GM10266 (cell line): Measurements from ENCODE around the gene C22orf39.

Source experiments
- DNase-seq: peaks from one replicate; pipeline ENCODE4 v3.0.0; 2012; ENCODE audit errors: extremely low spot score
- TF ChIP-seq, protein P1 (sequence below): IDR thresholded peaks from 2 replicates; pipeline ENCODE4 v1.5.1; 2012; ENCODE audit warnings: mild to moderate bottlenecking, low read depth; ENCODE audit not compliant: control insufficient read depth, insufficient read depth; ENCODE audit errors: missing control alignments

The C22orf39 gene

DNA sequence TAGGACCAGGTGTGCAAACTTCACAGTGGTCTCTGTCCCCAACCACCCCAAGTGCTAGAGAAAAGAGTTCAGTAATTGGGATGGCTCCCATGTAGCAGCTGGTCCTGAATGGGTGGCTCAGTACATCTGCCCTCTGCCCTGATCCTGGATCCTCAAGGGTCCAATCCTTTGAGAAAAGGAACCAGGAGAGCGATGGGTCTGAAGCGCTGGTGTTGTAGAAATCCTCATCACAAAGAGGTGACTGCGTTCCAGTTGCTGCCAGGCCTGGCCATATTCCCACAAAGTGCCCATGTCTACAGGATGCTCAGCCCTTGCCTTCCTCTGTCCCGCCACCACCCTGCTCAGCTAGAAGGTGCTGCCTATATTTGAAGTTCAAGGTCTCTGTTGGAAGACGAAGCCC is 6.2 kb upstream of the C22orf39 start:
- TF ChIP-seq, protein P1, sequence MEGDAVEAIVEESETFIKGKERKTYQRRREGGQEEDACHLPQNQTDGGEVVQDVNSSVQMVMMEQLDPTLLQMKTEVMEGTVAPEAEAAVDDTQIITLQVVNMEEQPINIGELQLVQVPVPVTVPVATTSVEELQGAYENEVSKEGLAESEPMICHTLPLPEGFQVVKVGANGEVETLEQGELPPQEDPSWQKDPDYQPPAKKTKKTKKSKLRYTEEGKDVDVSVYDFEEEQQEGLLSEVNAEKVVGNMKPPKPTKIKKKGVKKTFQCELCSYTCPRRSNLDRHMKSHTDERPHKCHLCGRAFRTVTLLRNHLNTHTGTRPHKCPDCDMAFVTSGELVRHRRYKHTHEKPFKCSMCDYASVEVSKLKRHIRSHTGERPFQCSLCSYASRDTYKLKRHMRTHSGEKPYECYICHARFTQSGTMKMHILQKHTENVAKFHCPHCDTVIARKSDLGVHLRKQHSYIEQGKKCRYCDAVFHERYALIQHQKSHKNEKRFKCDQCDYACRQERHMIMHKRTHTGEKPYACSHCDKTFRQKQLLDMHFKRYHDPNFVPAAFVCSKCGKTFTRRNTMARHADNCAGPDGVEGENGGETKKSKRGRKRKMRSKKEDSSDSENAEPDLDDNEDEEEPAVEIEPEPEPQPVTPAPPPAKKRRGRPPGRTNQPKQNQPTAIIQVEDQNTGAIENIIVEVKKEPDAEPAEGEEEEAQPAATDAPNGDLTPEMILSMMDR, result no peak
- no peak for DNase-seq

DNA sequence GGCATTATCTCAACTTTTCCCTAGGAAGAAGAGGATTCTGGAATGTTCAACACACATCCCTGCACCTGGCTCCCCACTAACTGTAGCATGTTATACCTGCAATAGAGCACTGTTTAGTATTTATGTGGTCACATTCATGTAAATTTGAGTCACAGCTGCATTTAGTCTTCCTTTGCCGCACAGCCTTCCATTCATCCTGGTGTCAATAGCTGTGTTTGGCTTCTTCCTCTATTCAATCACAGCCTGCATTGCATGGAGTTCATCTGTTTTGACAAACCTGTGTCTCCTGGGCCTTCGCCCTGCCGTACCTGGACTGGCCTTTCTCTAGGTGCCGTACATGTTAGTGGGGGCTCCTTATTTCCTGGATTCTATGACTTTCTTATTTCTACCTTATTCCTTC is 4.1 kb upstream of the C22orf39 start:
- DNase-seq, result no peak

DNA sequence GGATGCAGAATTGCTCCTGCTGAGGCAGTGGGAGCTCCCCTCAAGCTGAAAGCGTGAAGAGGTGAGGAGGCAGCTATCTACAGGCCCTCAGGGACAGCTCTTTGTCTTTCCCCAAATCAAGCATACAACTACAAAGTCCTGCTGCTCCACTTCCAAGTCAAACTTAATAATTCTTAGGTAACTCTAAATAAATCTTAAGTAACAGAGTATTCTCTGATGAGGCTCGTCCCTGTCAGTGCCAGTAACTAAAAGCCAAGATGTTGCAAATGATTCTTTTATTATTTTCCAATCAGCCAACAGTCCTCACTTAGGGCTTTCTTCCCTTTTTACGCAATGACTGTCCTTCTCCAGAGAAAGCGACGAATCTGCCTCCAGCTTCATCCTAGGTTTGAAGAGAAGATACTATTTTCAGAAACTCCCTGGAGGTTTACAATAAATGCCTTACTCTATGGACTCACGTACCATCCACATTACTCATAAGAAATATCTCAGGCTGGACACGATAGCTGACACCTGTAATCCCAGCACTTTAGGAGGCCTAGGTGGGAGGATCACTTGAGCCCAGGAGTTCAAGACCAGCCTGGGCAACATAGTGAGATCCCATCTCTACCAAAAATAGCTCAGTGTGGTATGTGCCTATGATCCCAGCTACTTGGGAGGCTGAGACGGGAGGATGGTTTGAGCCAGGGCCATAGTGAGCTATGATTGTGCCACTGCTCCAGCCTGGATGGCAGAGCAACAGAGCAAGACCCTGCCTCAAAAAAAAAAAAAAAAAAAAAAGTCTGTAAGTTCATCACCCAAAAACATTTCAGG is 3.1 kb upstream of the C22orf39 start:
- no peak for DNase-seq
- TF ChIP-seq, protein P1, result no peak

More for the DNA sequence above, 4.1 kb upstream of the C22orf39 start:
- TF ChIP-seq, protein P1, result no peak

DNA sequence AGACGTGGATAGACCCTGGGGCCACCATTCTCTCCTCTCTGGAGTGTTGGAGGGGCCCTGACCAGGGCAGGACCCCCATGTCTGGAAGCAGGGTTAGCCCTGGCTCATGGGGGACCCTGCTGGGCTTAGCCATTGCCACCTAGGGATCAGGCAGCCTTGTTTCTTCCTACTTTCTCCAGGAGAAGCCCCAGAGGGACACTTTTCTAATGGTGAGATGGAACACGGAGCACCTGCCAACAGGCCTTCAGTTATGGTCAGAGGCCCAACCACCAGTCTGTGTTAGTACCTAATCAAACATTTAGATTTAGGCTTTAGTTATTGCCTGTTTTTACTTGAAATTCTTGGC is 1.9 kb upstream of the C22orf39 start:
- DNase-seq, result no peak
- TF ChIP-seq, protein P1, result no peak

DNA sequence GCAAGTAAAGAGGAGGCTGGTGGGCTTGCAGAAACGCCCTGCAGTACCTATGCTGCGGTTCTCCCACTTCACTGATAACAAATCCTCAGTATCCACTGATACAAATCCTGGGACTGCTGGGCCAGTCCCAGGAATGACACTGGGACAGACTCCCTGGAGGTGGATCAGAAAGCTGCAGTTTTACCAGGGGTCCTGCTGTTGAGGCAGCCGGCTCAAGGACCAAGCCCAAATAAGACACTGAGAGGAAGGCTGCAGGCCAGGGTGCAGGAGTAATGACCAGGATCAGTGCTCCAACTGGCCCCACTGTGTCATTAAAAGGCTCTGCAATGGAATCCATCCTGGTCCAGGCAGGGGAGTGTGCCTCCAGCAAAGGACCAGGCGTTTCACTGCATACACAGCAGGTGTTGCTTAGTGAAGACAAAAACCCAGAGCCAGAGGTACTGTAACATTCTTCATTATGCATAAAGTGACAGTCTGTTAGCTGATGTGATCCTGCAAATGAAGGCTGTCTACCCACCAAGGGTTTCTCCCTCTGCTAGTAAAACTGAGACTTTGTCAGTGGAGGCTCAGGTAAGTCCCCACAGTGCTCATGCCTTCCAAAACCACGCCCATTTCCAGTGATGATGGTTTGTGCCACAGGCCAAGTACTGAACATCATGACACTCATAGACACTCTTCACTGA is 1.4 kb upstream of the C22orf39 start:
- TF ChIP-seq, protein P1, result no peak
- DNase-seq, result peak; percentile 57

DNA sequence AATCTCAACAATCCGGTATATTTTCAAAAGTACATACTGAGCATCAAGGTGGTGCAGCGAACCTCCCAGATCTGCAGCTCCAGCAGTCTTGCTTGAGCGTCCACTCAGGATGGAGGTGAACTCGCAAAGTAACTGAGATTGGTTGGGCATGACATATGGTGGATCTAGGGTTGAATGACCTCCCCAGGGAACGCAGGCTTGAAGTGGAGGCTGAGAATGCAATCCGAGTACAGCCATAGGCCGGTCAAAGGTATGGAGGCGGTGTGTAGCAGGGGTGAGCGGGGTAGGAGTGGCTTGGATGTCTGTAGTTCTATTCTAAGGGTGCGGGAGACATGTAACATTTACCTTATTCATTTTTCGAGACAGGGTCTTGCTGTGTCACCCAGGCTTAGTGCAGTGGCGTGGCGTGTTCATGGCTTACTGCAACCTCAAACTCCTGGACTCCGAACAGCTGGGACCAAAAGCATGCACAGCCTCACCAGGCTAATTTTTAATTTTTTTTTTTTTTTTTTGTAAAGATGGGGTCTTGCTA is 631 bp upstream of the C22orf39 start:
- DNase-seq, result peak; percentile 79
- TF ChIP-seq, protein P1, result no peak
